ENCODE measurements around the gene ALPK1.
A peak's percentile ranks its signal among the peaks of the same experiment; 100 is the strongest.
"Not testable (repeated sequence)": the region's sequence is repeated elsewhere in the genome, so short reads cannot be mapped to it uniquely, and the experiment has no call there.

ALPK1 gene

GRCh38 chr4:112381996-112382692, 85.0 kb downstream of the ALPK1 start:
- peak; percentile 83 for DNase-seq

- DNase-seq: no peak
These were observed 88.9 kb downstream of the ALPK1 start for GRCh38 chr4:112386071-112386470.

- DNase-seq: no peak
These were observed 104.9 kb downstream of the ALPK1 start for GRCh38 chr4:112402098-112402497.

GRCh38 chr4:112403101-112403945, 106.2 kb downstream of the ALPK1 start:
- no peak for DNase-seq

GRCh38 chr4:112410364-112410763, 113.2 kb downstream of the ALPK1 start:
- no peak for DNase-seq

- DNase-seq: no peak
These were observed 113.6 kb downstream of the ALPK1 start for GRCh38 chr4:112410804-112411203.

GRCh38 chr4:112411781-112412550, 114.8 kb downstream of the ALPK1 start:
- no peak for DNase-seq

GRCh38 chr4:112416464-112416863, 119.3 kb downstream of the ALPK1 start:
- DNase-seq: peak; percentile 39

GRCh38 chr4:112418092-112418491, 120.9 kb downstream of the ALPK1 start:
- no peak for DNase-seq

- DNase-seq: no peak
These were observed 124.7 kb downstream of the ALPK1 start for GRCh38 chr4:112421911-112422310.

GRCh38 chr4:112422644-112423043, 125.5 kb downstream of the ALPK1 start:
- DNase-seq: no peak

GRCh38 chr4:112423591-112423990, 126.4 kb downstream of the ALPK1 start:
- DNase-seq: no peak

GRCh38 chr4:112425823-112426222, 128.7 kb downstream of the ALPK1 start:
- no peak for DNase-seq

- DNase-seq: no peak
These were observed 129.2 kb downstream of the ALPK1 start for GRCh38 chr4:112426416-112426815.

GRCh38 chr4:112431158-112431557, 134.0 kb downstream of the ALPK1 start:
- no peak for DNase-seq

GRCh38 chr4:112436987-112437386, 139.8 kb downstream of the ALPK1 start:
- no peak for DNase-seq

- not testable (repeated sequence) for DNase-seq
These were observed 145.1 kb downstream of the ALPK1 start for GRCh38 chr4:112442226-112442625.

- no peak for DNase-seq
These were observed 151.3 kb downstream of the ALPK1 start for GRCh38 chr4:112448306-112449132.

- no peak for DNase-seq
These were observed 152.5 kb downstream of the ALPK1 start for GRCh38 chr4:112449708-112450107.

- DNase-seq: no peak
These were observed 153.9 kb downstream of the ALPK1 start for GRCh38 chr4:112451104-112451503.

GRCh38 chr4:112451831-112452230, 154.7 kb downstream of the ALPK1 start:
- no peak for DNase-seq

GRCh38 chr4:112453321-112453720, 156.2 kb downstream of the ALPK1 start:
- no peak for DNase-seq

- no peak for DNase-seq
These were observed 175.1 kb downstream of the ALPK1 start for GRCh38 chr4:112472318-112472717.

Data from DMS53 (cell line).